A673 (cell line): ENCODE results near the gene EFNA5. TPM values are rescaled to one million over a fixed set of nuclear protein-coding genes. Genes with fewer than 3 reads are reported as not detected.

Experiments
- BruUV-seq: library from RNA; stranded (reverse); fragments of 400-500 nt; replicated peaks from 2 replicates; lab custom pipeline; 2021; lab: Mats Ljungman, UMichigan
- CTCF ChIA-PET: fragments of 300-600 bp; sonication (Branson Sonifier 250); formaldehyde crosslinking; loops from one replicate; lab custom pipeline; 2022; ENCODE audit warnings: antibody characterized with exemption; lab: Charles Lee
- POLR2A ChIA-PET: fragments of 300-600 bp; sonication (Branson Sonifier 250); formaldehyde crosslinking; loops from one replicate; lab custom pipeline; 2022; ENCODE audit warnings: antibody characterized with exemption; ENCODE audit not compliant: low non-redundant PET; lab: Charles Lee
- DNase-seq: peaks from one replicate; pipeline ENCODE4 v3.0.0-alpha.2; 2015; ENCODE audit warnings: low spot score
- H3K27ac ChIP-seq: fragments of 200-600 bp; sonication (generic); 2 replicates; pipeline ENCODE4 v1.5.1; 2016; ENCODE audit warnings: mixed run types, low read depth, mild to moderate bottlenecking, mixed read lengths, antibody characterized with exemption, low read length; ENCODE audit not compliant: poor library complexity, severe bottlenecking
- H3K27me3 ChIP-seq: fragments of 200-600 bp; sonication (generic); replicated peaks from 2 replicates; pipeline ENCODE4 v1.6.1; 2017; ENCODE audit warnings: mixed run types, low read depth, mild to moderate bottlenecking, mixed read lengths, antibody characterized with exemption, low read length; ENCODE audit not compliant: insufficient read depth, poor library complexity
- H3K36me3 ChIP-seq: fragments of 200-600 bp; sonication (generic); 2 replicates; pipeline ENCODE4 v1.6.1; 2016; ENCODE audit warnings: mixed run types, mild to moderate bottlenecking, mixed read lengths, antibody characterized with exemption, low read length; ENCODE audit not compliant: insufficient read depth, poor library complexity, severe bottlenecking
- H3K4me1 ChIP-seq: fragments of 200-600 bp; sonication (generic); 2 replicates; pipeline ENCODE4 v1.6.1; 2017; ENCODE audit warnings: mixed run types, mild to moderate bottlenecking, mixed read lengths, antibody characterized with exemption, low read length; ENCODE audit not compliant: insufficient read depth, poor library complexity, severe bottlenecking
- H3K4me3 ChIP-seq: fragments of 200-600 bp; sonication (generic); 2 replicates; pipeline ENCODE4 v1.5.1; 2016; ENCODE audit warnings: low read depth, mixed run types, mild to moderate bottlenecking, mixed read lengths, low read length; ENCODE audit not compliant: poor library complexity, severe bottlenecking
- H3K9me3 ChIP-seq: fragments of 200-600 bp; sonication (generic); 2 replicates; pipeline ENCODE4 v1.6.1; 2016; ENCODE audit warnings: mixed run types, low read depth, mild to moderate bottlenecking, mixed read lengths, antibody characterized with exemption, low read length; ENCODE audit not compliant: poor library complexity, severe bottlenecking
- CTCF ChIP-seq: fragments of 300-800, 200-600 bp; sonication (generic); conservative IDR thresholded peaks from 2 replicates; pipeline ENCODE4 v1.5.1; 2017; ENCODE audit warnings: low read depth, mild to moderate bottlenecking, antibody characterized with exemption, low read length, moderate library complexity, mixed read lengths
- EZH2 ChIP-seq: fragments of 200-600 bp; sonication (generic); IDR thresholded peaks from 2 replicates; pipeline ENCODE4 v1.6.1; 2017; ENCODE audit warnings: borderline replicate concordance, low read depth, mild to moderate bottlenecking, mixed read lengths, antibody characterized with exemption, low read length; ENCODE audit not compliant: poor library complexity, severe bottlenecking
- intact Hi-C: fragments of 100-400 bp; cut with micrococcal nuclease; formaldehyde crosslinking; loops from one replicate; pipeline ENCODE4 v1.10.0; 2022; ENCODE audit not compliant: unreplicated experiment
- total RNA-seq: library from RNA; stranded (reverse); gene quantifications from 2 replicates; pipeline ENCODE4 v1.2.3, GENCODE V29; 2021

Gene EFNA5
- total RNA-seq, 1 experiment from 2014 or later, result 16.7 TPM

GRCh38 chr5:107549567-107549966, 121.2 kb downstream of the EFNA5 start:
- Histone ChIP-seq H3K27ac (no peak overlapping the region), H3K4me1 (no peaks in the 10 kb centered on the region), H3K9me3 (no peaks in the 10 kb centered on the region), H3K4me3 (no peak overlapping the region), H3K27me3 (no peaks in the 10 kb centered on the region), H3K36me3 (no peaks in the 10 kb centered on the region)
- TF ChIP-seq EZH2, result no peak
- DNase-seq, result no peak
- CTCF ChIA-PET, result no interaction called here
- no TSS peak for BruUV-seq
- intact Hi-C loops, result no loop called here
- POLR2A ChIA-PET, result no interaction called here

GRCh38 chr5:107548477-107548876, 122.3 kb downstream of the EFNA5 start:
- no peak for TF ChIP-seq CTCF
- TF ChIP-seq EZH2, result no peak
- CTCF ChIA-PET, result no interaction called here
- no peak overlapping the region for H3K27ac ChIP-seq
- no peaks in the 10 kb centered on the region for H3K9me3 ChIP-seq
- H3K4me3 ChIP-seq, result no peak overlapping the region
- no TSS peak for BruUV-seq
- no peaks in the 10 kb centered on the region for H3K4me1 ChIP-seq
- no peaks in the 10 kb centered on the region for H3K27me3 ChIP-seq
- POLR2A ChIA-PET, result no interaction called here
- no peak for DNase-seq
- no peaks in the 10 kb centered on the region for H3K36me3 ChIP-seq
- intact Hi-C loops, result no loop called here

GRCh38 chr5:107546719-107547118, 124.0 kb downstream of the EFNA5 start:
- ChIA-PET CTCF (no interaction called here), POLR2A (interaction anchor here (0.9 kb wide), 1 partner anchor 14 kb away, joined by 3 read pairs; no protein-coding TSS in a partner anchor)
- no TSS peak for BruUV-seq
- Histone ChIP-seq H3K27me3 (no peaks in the 10 kb centered on the region), H3K9me3 (no peaks in the 10 kb centered on the region), H3K27ac (no peak overlapping the region), H3K36me3 (no peaks in the 10 kb centered on the region), H3K4me1 (peaks cover 9% of the 10 kb centered on the region), H3K4me3 (no peak overlapping the region)
- no peak for DNase-seq
- intact Hi-C loops, result no loop called here
- TF ChIP-seq CTCF (no peak), EZH2 (no peak)

- Histone ChIP-seq H3K4me1 (peaks cover 13% of the 10 kb centered on the region), H3K4me3 (no peak overlapping the region), H3K27ac (no peak overlapping the region), H3K36me3 (no peaks in the 10 kb centered on the region), H3K9me3 (no peaks in the 10 kb centered on the region), H3K27me3 (no peaks in the 10 kb centered on the region)
- intact Hi-C loops, result no loop called here
- TF ChIP-seq CTCF, result no peak
- no peak for TF ChIP-seq EZH2
- ChIA-PET CTCF (no interaction called here), POLR2A (no interaction called here)
- no TSS peak for BruUV-seq
- no peak for DNase-seq
These were observed 125.3 kb downstream of the EFNA5 start for GRCh38 chr5:107545486-107545885.
